ENCODE results near the gene ERH.
"Not testable (repeated sequence)": the region's sequence is repeated elsewhere in the genome, so short reads cannot be mapped to it uniquely, and the experiment has no call there.

The ERH gene

DNA sequence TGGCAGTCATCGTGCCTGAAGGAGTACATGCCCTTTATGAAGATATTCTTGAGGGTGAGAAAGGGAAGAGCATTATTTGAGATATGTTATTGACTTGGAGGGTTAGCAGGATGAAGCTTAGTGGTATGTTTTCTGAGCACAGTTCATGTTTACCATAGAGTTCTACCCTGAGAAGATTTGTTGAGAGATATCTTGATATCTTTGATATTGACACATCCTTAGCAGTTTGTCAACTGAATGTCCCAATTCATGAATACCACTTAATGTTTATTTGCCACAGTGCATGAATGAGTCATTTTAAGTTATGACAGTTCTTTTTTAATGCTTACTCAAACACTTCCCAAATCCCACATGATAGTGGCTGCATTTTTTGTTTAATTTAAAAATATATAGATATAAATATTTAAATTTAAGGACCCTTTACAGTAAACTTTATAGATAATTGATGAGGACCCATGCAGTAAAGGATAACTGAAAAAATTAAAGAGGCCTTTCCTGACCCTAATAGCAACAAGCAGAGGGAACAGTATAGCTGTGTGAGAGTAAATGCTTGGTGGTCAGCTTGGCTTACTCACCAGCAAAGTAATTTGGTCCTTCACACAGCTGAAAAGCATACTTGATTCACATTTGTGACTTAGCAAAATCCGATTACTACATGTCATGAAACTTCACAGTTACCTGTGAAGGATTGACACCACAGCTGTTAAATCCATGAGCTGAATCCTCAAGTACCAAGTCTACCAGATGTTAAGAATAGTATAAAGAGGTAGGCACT is 26.2 kb upstream of the ERH start:
- H3K36me3 ChIP-seq (ENCODE audit: insufficient read depth, low read length): peaks cover 21% of the 10 kb centered on the region
- no peaks in the 10 kb centered on the region for H3K27me3 ChIP-seq (ENCODE audit: insufficient read depth, low read length)
- peak overlapping the region; percentile 49 for H3K27ac ChIP-seq (ENCODE audit: low read depth, low read length)
- H3K4me3 ChIP-seq (ENCODE audit: low read depth, low read length): no peak overlapping the region
- peaks cover 17% of the 10 kb centered on the region for H3K79me2 ChIP-seq (ENCODE audit: control insufficient read depth, insufficient read depth, low read length, unreplicated experiment)
- H3K4me1 ChIP-seq (ENCODE audit: control insufficient read depth, insufficient read depth, low read length, unreplicated experiment): peaks cover 13% of the 10 kb centered on the region
- H2AFZ ChIP-seq (ENCODE audit: low read length, unreplicated experiment): no peak overlapping the region

DNA sequence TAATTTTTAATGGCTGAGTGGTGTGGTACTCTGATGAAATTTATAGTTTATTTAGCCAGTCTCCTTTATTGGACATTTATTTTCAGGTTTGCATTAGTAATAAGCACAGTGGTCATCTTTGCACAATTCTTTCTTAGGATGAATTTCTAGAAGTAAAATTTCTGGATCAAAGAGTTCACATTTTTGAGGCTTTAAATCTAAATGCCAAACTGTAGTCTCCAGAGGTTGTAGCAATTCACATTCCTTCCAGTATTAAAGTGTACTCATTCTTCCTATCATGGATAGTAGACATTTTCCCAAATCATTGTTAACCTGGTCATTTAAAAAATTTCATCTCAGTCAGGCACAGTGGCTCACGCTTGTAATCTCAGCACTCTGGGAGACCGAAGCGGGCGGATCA is 25.2 kb upstream of the ERH start:
- Histone ChIP-seq H3K36me3 (ENCODE audit: insufficient read depth, low read length) (peaks cover 15% of the 10 kb centered on the region), H3K4me1 (ENCODE audit: control insufficient read depth, insufficient read depth, low read length, unreplicated experiment) (peaks cover 13% of the 10 kb centered on the region), H3K4me3 (ENCODE audit: low read depth, low read length) (no peak overlapping the region), H2AFZ (ENCODE audit: low read length, unreplicated experiment) (no peak overlapping the region), H3K27me3 (ENCODE audit: insufficient read depth, low read length) (no peaks in the 10 kb centered on the region), H3K79me2 (ENCODE audit: control insufficient read depth, insufficient read depth, low read length, unreplicated experiment) (peaks cover 19% of the 10 kb centered on the region), H3K27ac (ENCODE audit: low read depth, low read length) (no peak overlapping the region)

DNA sequence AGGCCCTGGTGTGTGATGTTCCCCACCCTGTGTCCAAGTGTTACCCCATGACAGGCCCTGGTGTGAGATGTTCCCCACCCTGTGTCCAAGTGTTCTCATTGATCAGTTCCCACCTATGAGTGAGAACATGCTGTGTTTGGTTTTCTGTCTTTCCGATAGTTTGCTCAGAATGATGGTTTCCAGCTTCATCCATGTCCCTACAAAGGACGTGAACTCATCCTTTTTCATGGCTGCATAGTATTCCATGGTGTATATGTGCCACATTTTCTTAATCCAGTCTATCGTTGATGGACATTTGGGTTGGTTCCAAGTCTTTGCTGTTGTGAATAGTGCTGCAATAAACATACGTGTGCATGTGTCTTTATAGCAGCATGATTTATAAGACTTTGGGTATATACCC is 18.0 kb upstream of the ERH start:
- not testable (repeated sequence) for H3K36me3 ChIP-seq (ENCODE audit: insufficient read depth, low read length); H3K4me3 ChIP-seq (ENCODE audit: low read depth, low read length); H3K27me3 ChIP-seq (ENCODE audit: insufficient read depth, low read length); H3K27ac ChIP-seq (ENCODE audit: low read depth, low read length); H2AFZ ChIP-seq (ENCODE audit: low read length, unreplicated experiment); H3K4me1 ChIP-seq (ENCODE audit: control insufficient read depth, insufficient read depth, low read length, unreplicated experiment)
- peaks cover 35% of the 10 kb centered on the region for H3K79me2 ChIP-seq (ENCODE audit: control insufficient read depth, insufficient read depth, low read length, unreplicated experiment)

DNA sequence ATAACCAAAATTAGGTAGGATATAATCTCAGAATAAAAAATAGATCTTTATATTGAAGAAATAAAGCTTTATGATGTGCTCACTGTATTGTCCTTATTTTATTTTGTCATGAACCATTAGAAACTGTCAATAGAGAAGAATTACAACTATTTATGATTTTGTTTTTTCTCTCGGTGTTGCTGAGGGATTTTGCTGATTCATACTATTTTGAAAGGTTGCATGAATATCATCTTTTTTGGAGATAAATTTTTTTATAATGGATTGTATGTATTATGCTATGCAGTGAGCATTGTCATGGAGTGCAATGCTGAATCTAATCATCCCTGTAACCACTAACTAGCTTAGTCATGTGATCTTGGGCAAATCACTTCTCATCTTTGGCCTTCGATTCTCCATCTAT is 15.4 kb upstream of the ERH start:
- Histone ChIP-seq H3K79me2 (ENCODE audit: control insufficient read depth, insufficient read depth, low read length, unreplicated experiment) (peaks cover 51% of the 10 kb centered on the region), H3K36me3 (ENCODE audit: insufficient read depth, low read length) (peaks cover 10% of the 10 kb centered on the region; the same call in 1 of the 2 replicates), H3K27ac (ENCODE audit: low read depth, low read length) (no peak overlapping the region), H3K27me3 (ENCODE audit: insufficient read depth, low read length) (no peaks in the 10 kb centered on the region), H2AFZ (ENCODE audit: low read length, unreplicated experiment) (no peak overlapping the region), H3K4me1 (ENCODE audit: control insufficient read depth, insufficient read depth, low read length, unreplicated experiment) (no peaks in the 10 kb centered on the region), H3K4me3 (ENCODE audit: low read depth, low read length) (no peak overlapping the region)

DNA sequence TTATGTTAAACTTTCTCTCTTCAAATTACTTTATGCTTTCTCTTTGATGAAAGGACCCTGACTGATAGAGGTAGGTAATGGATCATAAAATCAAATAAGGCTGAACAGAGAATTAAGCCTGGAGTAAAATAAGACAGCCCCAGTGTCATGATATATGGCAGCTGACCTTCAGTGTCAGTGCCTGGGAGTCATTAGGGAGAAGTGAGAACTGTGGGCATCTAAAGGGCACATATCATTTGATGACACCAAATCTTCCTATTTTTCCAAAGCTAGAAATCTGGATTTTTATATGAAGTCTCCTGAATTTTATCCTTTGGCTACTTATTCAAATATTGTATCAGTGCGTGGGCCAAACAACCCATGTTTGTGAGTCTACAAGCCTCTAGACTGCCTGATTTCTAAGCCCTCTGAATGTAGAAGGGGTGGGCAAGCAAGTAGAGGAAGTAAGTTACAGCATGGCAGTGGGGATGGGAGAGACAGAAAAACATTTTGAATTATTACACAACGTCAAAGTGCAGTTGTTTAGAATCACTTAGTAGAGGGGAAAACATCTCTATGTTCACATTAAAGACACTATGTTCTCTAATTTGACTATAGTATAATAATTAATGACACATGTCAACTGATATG is 10.3 kb upstream of the ERH start:
- Histone ChIP-seq H3K79me2 (ENCODE audit: control insufficient read depth, insufficient read depth, low read length, unreplicated experiment) (peaks cover 74% of the 10 kb centered on the region), H3K27me3 (ENCODE audit: insufficient read depth, low read length) (no peaks in the 10 kb centered on the region), H2AFZ (ENCODE audit: low read length, unreplicated experiment) (no peak overlapping the region), H3K36me3 (ENCODE audit: insufficient read depth, low read length) (peaks cover 14% of the 10 kb centered on the region; the same call in 1 of the 2 replicates), H3K4me3 (ENCODE audit: low read depth, low read length) (no peak overlapping the region), H3K4me1 (ENCODE audit: control insufficient read depth, insufficient read depth, low read length, unreplicated experiment) (no peaks in the 10 kb centered on the region), H3K27ac (ENCODE audit: low read depth, low read length) (no peak overlapping the region)

DNA sequence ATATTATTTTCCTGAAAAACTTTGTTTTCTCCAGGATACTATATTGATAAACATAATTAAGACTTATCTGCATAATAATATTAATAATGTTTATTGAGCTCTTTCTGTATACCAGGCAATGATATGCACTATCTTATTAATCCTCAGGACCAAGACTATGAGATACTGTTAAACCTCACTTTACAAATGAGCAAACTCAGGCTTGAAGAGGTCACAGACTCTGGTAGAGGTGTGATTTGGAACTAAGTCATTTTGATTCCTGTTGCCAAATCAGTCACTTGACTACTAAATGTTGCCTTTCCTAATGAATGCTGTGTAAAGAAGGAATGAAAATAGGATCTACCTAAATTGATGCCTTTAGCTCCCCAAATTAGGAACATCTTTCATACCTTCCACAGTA is 7.7 kb upstream of the ERH start:
- H3K4me1 ChIP-seq (ENCODE audit: control insufficient read depth, insufficient read depth, low read length, unreplicated experiment): peaks cover 5% of the 10 kb centered on the region
- H3K36me3 ChIP-seq (ENCODE audit: insufficient read depth, low read length): peaks cover 14% of the 10 kb centered on the region; the same call in 1 of the 2 replicates
- H3K4me3 ChIP-seq (ENCODE audit: low read depth, low read length): no peak overlapping the region
- no peaks in the 10 kb centered on the region for H3K27me3 ChIP-seq (ENCODE audit: insufficient read depth, low read length)
- H2AFZ ChIP-seq (ENCODE audit: low read length, unreplicated experiment): no peak overlapping the region
- peaks cover 82% of the 10 kb centered on the region for H3K79me2 ChIP-seq (ENCODE audit: control insufficient read depth, insufficient read depth, low read length, unreplicated experiment)
- H3K27ac ChIP-seq (ENCODE audit: low read depth, low read length): no peak overlapping the region

DNA sequence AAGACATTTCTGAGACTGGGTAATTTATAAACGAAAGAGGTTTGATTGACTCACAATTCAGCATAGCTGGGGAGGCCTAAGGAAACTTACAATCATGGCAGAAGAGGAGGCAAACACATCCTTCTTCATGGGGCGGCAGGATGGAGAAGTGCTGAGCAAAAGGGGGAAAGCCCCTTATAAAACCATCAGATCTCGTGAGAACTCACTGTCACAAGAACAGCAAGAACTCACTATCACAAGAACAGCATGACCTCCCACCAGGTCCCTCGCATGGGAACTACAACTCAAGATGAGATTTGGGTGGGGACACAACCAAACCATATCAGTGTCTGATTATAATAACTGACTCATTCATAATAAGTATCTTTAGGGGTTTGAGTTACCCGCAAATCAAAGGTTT is 6.8 kb upstream of the ERH start:
- Histone ChIP-seq H3K36me3 (ENCODE audit: insufficient read depth, low read length) (peaks cover 21% of the 10 kb centered on the region), H3K27ac (ENCODE audit: low read depth, low read length) (no peak overlapping the region), H3K79me2 (ENCODE audit: control insufficient read depth, insufficient read depth, low read length, unreplicated experiment) (peaks cover 83% of the 10 kb centered on the region), H3K4me1 (ENCODE audit: control insufficient read depth, insufficient read depth, low read length, unreplicated experiment) (peaks cover 13% of the 10 kb centered on the region), H2AFZ (ENCODE audit: low read length, unreplicated experiment) (no peak overlapping the region), H3K4me3 (ENCODE audit: low read depth, low read length) (no peak overlapping the region), H3K27me3 (ENCODE audit: insufficient read depth, low read length) (no peaks in the 10 kb centered on the region)

DNA sequence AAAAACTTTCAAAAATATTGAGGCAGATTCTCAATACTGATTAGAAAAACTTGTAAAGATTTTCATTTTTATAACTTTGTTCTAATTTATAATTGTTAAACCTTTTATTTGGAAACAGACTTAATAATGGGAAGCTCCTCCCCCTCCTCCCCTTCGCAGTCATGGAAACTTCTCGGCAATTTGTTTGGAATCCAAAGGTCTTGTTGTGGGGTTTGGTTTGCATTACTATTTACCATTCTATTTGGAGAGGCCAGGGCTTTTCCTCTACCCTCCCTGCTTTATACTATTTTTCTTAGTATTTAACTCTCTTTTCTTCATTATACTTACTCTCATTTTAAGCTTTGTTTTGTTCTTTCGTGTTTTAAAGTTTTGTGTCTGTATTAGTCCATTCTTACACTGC is 6.4 kb upstream of the ERH start:
- peaks cover 24% of the 10 kb centered on the region for H3K36me3 ChIP-seq (ENCODE audit: insufficient read depth, low read length)
- H3K4me1 ChIP-seq (ENCODE audit: control insufficient read depth, insufficient read depth, low read length, unreplicated experiment): peaks cover 17% of the 10 kb centered on the region
- H3K79me2 ChIP-seq (ENCODE audit: control insufficient read depth, insufficient read depth, low read length, unreplicated experiment): peaks cover 87% of the 10 kb centered on the region
- H2AFZ ChIP-seq (ENCODE audit: low read length, unreplicated experiment): no peak overlapping the region
- H3K27ac ChIP-seq (ENCODE audit: low read depth, low read length): no peak overlapping the region
- no peak overlapping the region for H3K4me3 ChIP-seq (ENCODE audit: low read depth, low read length)
- H3K27me3 ChIP-seq (ENCODE audit: insufficient read depth, low read length): no peaks in the 10 kb centered on the region

DNA sequence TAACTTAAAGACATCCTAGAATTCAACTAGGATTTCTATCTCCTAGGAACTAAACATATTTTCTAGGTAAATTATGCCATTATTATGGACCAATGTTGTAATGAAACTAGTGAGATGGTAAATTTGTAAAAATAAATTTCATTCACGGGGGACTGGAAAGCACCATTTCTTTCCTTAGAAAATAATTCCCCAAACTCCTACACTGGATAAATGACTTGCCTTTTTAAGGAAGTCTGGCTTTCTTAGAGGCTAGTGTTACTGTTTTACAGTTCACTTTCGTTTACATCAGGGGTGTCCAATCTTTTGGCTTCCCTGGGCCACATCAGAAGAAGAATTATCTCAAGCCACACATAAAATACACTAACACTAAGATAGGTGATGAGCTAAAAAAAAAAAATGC is 3.7 kb upstream of the ERH start:
- peaks cover 20% of the 10 kb centered on the region for H3K4me1 ChIP-seq (ENCODE audit: control insufficient read depth, insufficient read depth, low read length, unreplicated experiment)
- no peak overlapping the region for H3K27ac ChIP-seq (ENCODE audit: low read depth, low read length)
- peaks cover 86% of the 10 kb centered on the region for H3K79me2 ChIP-seq (ENCODE audit: control insufficient read depth, insufficient read depth, low read length, unreplicated experiment)
- H2AFZ ChIP-seq (ENCODE audit: low read length, unreplicated experiment): no peak overlapping the region
- no peaks in the 10 kb centered on the region for H3K27me3 ChIP-seq (ENCODE audit: insufficient read depth, low read length)
- peak overlapping the region; percentile 96 for H3K4me3 ChIP-seq (ENCODE audit: low read depth, low read length)
- H3K36me3 ChIP-seq (ENCODE audit: insufficient read depth, low read length): peaks cover 24% of the 10 kb centered on the region

DNA sequence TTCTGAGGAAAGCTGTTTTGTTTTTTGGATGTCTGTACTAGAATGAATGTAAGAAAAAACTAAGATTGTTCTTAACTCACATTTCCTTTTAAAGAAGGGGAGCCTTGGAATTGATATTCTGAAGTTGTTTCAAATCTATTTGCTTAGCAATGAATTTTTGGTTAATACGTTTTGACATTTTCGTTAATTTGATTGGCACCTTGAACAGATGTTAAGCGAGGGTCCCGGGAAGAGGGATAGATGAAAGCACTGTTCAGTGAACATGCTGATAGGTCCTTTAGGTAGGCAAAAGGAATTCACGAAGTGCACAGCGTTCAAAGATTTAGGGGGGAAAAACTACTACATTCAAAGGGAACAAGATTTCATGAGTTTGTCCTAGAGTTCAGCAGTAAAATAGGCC is 2.1 kb upstream of the ERH start:
- H3K4me1 ChIP-seq (ENCODE audit: control insufficient read depth, insufficient read depth, low read length, unreplicated experiment): peaks cover 33% of the 10 kb centered on the region

DNA sequence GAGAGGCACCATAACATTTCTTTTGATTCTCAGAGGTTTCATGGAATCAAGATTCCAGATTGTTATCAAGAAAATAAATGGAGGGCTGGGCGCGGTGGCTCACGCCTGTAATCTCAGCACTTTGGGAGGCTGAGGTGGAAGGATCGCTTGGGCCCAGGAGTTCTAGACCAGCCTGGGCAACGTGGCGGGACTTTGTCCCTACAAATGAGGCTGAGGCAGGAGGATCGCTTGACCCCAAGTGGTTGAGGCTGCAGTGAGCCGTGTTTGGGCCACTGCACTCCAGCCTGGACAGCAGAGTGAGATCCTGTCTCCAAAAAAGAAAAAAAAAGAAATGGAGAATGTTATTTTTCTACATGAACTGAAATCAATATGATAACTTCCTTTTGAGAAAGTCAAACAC is 1.7 kb upstream of the ERH start:
- H3K27me3 ChIP-seq (ENCODE audit: insufficient read depth, low read length): no peaks in the 10 kb centered on the region
- no peak overlapping the region for H2AFZ ChIP-seq (ENCODE audit: low read length, unreplicated experiment)
- peaks cover 32% of the 10 kb centered on the region for H3K36me3 ChIP-seq (ENCODE audit: insufficient read depth, low read length)

More for the DNA sequence above, 2.1 kb upstream of the ERH start:
- Histone ChIP-seq H3K27me3 (ENCODE audit: insufficient read depth, low read length) (no peaks in the 10 kb centered on the region), H3K27ac (ENCODE audit: low read depth, low read length) (no peak overlapping the region), H3K36me3 (ENCODE audit: insufficient read depth, low read length) (peaks cover 32% of the 10 kb centered on the region), H3K79me2 (ENCODE audit: control insufficient read depth, insufficient read depth, low read length, unreplicated experiment) (peaks cover 91% of the 10 kb centered on the region), H3K4me3 (ENCODE audit: low read depth, low read length) (peak overlapping the region; percentile 96), H2AFZ (ENCODE audit: low read length, unreplicated experiment) (no peak overlapping the region)

More for the DNA sequence above, 1.7 kb upstream of the ERH start:
- Histone ChIP-seq H3K4me1 (ENCODE audit: control insufficient read depth, insufficient read depth, low read length, unreplicated experiment) (peaks cover 33% of the 10 kb centered on the region), H3K79me2 (ENCODE audit: control insufficient read depth, insufficient read depth, low read length, unreplicated experiment) (peaks cover 91% of the 10 kb centered on the region), H3K4me3 (ENCODE audit: low read depth, low read length) (peak overlapping the region; percentile 96), H3K27ac (ENCODE audit: low read depth, low read length) (no peak overlapping the region)
